COLO829 (cell line): ENCODE results near the gene CUEDC1.

Experiments
- DNase-seq: peaks from one replicate; pipeline ENCODE4 v3.0.0; 2012; ENCODE audit warnings: low spot score

Gene CUEDC1

DNA sequence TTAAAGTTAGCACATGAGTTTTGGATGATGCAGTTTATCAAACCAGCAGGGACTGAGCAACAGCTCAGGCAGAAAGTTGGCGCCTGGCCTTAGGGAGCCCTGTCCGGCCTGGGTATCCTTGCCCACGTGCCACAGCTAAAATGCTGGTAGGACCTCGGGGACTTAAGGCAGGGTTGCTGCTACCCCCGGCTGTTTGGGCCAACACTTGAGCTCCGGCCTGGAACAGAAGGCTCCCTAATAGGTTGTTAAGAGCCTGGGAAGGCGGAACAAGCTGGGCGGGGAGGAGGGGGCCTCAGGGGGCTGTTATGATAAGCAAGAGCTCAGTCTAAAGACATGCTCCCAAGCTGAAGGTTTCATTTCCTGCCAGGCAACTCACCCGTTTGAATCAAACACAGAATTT lies 39.7 kb downstream of the CUEDC1 start:
- DNase-seq, result no peak

DNA sequence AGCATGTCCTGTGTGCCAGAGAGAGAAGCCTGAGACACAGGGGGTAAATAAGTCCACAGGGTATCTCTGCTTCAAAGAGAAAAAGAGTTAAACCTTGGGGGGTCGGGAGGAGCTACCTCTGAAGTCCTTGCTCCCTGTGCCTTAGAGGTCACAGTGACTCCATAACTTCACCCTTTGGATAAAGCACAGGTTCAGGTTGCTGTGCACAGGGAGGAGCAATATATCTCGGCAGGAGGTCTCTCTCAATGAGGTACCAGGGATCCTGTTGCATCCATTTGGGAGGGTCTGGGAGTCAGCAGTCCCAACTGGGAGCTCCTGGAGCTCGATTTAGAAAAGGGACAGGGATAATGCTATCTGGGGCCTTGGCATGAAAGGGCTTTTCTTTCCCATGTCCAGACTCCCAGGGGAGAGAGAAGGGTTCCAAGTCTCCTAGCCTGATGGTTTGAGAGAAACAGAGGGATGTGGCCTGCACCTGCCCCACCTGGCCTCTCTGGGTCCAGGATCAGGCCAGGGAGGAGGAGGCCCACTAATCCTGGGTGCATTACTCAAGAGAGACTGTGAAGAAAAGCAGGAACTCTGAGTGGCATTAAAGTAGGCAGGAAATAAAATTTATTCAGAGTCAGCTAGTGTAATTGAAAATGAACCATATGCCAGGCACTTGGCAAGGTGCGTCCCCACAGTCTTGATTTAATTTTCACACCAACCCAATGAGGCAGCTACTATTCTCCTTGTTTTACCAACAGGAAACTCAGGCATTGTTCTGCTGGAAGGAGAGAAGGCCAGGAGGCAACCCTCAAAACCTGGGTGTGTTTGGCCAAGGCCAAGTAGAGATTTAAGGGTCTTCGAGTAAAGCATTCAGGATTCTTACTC lies 40.7 kb downstream of the CUEDC1 start:
- no peak for DNase-seq

DNA sequence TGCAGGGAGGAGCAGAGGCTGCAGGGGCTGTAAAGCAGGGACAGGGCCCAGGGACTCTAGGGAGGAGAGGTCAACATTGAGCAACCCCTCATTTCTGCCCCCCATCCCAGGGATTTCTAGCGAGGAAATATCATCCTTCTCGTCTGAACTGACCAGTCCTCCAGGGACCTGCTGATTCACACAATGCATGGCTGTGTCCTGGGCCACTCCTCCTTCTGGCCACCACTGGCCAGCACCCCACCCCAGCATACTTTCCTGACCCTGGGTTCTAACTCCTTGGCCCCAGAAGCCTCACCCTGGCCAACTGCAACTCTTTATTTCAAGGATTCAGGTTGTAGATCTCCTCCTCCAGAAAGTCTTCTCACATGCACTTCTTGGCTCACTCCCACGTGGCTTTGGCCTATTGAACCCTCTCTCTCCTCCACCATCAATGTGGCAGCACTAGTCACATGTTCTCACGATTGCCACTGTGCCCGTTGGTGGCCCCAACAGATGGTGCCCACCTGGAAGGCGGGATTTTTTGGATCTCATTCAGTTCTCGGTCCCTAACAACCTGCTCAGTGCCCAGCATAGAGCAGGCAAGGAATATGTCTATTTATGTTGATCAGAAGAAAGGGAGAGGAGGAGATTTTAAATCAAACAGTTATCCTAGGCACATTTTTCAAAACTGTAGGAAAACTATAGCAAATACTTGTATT lies 41.5 kb downstream of the CUEDC1 start:
- no peak for DNase-seq

DNA sequence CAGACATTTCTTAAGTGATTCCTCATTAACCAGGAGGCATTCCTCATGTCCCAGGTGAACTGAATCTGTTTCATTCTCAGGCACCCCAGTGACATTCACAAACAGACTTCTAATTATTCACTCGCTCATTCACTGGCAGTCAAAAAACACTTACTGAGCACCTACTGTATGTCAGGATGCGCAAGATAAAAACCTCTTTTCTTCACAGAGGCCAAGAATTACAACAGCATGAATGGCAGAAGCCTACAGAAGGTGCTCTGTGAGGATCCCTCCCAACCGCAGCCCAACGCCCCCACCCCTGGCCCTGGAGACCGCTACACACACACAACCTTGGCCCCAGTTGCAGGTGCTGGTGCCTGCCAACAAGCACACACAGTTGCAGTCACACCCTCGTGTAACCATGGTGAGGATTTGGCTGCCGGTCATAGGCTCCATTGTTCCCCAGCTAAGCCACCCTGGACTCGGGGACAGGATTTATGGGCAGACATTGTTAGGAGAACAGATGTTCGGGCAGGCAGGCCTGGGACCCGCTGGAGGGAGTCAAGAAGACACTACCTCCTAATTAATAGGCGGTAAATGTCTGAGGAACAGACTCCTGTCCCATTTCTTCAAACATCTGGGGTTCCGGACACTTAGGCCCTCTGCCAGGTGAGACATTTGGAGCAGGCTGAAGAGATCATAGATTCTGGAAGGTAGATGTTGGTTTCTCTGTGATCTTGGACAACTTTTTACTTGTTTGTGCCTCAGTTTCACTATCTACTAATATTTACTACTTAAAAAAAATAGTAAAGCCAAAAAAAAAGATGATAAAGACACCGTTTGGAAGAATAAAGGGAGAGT lies 43.2 kb downstream of the CUEDC1 start:
- DNase-seq, result no peak

DNA sequence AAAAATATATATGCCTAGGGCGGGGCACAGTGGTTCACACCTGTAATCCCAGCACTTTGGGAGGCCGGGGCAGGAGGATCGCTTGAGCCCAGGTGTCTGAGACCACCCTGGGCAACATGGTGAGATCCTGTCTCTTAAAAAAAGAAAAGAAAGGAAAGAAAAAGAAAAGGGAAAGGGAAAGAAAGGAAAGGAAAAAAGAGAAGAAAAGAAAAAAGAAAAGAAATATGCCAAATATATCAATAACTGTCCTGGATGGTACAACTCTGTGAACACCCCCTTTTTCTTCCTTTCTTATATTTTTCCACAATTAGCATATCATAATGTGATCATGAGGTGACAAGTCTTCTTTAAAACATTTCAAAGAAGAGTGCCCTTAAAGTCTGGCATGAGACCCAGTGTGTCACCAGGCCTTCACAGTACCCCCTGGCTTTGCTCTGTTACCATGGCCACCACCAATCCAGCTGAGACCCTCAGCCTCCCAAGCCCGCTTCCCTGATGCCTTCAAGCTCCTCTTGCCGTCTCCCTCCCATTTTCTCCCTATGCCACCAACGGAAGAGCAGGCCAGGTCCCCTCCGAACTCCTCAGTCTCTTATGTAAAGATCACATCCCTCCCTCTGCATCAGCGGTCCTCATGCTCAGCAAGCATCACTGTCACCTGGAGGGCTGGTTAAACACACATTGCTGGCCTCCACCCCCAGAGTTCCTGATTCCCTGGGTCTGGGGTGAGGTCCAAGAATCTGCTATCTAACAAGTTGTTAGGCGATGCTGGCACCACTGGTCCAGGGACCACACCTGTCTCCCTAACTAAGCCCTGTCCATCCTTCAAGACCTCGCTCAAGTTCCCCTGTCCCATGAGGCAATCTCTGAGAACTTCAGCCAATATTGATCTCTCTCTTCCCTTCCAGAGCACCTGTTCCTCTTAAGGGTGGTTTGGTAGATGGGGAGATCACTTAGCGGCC lies 44.5 kb downstream of the CUEDC1 start:
- no peak for DNase-seq

DNA sequence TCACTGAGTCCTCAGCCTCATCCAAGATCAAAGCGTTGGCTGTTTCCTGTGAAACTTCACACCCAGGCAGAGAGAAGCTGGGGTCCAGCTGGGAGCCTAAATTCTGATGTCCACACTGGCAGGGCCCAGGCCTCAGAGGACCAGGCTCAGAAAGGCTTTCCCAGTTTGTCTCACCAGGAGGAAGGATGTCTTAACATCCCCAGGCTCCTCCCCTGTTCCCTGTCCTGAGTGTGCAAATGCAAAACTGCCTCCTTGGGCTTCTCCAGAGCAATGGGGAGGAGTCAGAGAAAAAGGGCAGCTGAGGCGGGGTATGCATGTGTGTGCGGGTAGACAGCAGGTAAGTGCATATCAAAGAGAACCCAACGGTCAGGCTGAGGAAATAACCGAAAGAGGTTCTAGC lies 45.7 kb downstream of the CUEDC1 start:
- DNase-seq, result no peak

DNA sequence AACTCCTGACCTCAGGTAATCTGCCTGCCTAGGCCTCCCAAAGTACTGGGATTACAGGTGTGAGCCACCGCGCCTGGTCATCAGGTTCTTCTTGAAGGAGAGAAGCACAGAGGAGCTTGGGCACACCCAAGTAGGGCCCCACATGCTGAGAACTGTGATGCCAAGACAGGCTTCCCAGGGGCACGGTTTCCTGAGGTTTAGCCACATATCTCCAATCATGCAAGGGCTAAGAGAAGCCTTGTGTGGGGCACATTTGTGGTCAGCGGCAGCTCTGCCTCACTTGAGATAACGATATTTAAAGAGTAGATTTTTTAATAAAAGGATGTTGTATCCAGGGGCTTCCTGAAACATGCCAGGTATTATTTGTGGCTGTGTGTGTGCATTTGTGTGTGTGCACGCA lies 46.9 kb downstream of the CUEDC1 start:
- no peak for DNase-seq

DNA sequence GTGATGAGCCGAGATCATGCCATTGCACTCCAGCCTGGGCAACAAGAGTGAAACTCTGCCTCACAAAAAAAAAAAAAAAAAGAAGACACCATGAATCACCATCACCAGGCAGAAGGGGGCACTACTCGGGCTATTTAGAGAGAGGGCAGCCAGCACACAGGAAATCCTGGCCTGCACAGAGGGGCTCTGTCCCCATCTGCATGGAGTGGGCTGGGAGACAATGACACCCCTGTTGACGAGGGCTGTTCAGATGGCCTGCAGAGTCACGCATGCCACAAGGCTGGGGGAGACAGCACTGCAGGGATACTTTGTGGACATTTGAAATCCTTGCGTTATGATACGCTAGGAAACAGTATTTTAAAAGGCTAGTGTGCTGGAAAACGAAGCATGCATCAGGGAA lies 48.3 kb downstream of the CUEDC1 start:
- peak; percentile 81 for DNase-seq

DNA sequence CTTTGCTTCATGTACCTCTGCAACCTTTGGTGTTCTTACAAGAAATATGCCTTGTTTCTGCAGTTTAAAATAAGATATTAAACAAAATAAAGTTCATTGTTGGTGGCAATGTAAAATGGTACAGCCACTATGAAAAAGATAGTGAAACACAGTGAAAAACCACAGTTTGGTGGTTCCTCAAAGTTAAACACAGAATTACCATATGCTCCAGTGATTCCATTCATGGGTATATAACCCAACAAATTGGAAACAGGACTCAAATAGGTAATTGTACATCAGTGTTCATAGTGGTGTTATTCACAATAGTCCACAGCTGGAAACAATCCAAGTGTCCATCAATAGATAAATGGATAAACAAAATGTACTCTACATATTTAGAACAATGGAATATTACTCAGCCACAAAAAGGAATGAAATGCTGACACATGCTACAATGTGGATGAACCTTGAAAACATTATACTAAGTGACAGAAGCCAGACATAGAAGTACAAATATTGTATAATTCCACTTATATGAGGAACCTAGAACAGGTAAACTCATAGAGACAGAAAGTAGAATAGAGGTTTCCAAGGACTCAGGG lies 49.2 kb downstream of the CUEDC1 start:
- no peak for DNase-seq

DNA sequence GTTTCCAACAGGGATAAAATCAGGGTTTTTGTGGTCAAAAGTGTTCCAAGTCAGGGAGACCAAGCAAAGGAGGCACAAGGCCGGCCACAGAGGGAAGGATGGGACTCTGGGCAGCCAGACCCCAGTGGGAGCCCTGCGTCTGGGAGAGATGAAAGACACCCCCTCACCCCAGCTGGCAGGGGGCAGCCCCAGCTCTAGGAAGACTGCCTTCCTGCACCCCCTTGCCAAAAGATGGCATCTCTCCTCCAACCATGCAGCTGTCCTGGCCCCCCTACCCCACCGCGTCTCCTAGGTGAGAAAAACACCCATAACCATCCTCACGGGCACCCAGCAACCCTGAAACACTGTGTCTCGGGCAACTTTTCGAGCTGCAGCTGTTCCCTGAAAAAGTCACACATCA lies 51.3 kb downstream of the CUEDC1 start:
- DNase-seq, result no peak

DNA sequence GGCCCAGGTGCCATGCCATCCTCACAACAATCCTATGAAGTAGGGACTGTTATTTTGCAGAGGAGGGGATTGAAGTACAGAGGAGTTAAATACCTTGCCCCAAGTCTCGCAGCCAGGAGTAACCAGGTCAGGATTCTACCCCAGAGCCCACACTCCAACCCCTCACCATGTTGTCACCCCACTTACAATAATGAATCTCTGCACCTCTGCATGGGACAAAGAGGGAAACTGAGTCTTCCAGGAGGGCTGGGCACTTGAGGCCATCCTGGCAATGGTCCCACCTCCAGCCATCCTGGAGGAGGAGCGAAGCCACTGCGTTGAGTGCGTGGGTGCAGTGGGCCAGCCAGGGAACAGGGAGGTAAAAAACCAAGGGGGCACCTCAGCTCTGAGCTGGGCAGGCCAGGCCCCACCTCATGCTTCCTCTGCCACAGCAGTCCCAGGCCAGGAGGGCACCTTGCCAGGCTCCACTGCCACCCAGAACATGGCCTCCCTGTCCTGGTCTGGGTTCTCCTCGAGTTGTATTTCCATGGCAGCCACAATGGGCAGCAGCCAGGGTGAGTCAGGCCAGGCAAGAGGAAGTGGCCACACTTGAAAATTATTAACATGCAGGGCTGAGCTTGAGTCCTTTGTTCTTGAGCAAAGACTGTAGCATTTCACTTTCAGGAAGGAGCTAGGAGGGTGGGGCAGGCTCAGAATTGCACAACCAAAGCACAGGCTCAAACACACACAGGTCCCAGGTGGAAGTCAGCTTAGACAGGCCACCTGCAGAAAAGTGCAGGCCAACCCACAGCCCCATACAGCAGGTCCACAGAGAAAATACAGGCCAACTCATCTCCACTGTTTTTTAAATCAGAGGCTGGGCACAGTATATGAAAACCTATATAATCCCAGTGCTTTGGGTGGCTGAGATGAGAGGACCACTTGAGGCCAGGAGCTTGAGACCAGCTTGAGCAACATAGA lies 52.1 kb downstream of the CUEDC1 start:
- peak; percentile 93 for DNase-seq

DNA sequence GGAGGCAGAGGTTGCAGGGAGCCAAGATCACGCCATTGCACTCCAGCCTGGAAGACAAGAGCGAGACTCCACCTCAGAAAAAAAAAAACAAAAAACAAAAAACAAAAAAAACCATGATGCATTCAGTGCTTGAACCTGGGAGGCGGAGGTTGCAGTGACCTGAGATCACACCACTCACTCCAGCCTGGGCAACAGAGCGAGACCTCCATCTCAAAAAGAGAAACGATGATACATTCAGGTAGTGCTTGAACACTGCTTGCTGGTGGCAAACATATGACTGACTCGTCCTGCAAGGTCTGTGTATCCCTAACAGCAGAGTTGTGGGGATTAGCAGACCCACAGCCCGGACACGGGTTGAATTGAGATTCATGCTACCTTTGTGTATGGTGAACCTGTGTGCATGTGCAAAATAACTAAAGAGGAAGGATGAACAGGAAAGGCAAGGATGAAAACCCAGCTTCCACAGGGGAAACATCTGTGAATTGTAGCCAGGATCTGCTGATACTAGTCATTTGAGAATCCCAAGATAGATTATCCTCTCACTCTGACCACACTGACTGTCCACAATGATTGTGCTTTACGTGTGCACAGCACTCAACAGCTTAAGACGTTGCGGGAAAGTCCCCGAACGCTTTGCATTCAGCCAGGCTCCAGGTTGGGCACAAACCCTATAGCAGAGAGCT lies 53.0 kb downstream of the CUEDC1 start:
- no peak for DNase-seq

DNA sequence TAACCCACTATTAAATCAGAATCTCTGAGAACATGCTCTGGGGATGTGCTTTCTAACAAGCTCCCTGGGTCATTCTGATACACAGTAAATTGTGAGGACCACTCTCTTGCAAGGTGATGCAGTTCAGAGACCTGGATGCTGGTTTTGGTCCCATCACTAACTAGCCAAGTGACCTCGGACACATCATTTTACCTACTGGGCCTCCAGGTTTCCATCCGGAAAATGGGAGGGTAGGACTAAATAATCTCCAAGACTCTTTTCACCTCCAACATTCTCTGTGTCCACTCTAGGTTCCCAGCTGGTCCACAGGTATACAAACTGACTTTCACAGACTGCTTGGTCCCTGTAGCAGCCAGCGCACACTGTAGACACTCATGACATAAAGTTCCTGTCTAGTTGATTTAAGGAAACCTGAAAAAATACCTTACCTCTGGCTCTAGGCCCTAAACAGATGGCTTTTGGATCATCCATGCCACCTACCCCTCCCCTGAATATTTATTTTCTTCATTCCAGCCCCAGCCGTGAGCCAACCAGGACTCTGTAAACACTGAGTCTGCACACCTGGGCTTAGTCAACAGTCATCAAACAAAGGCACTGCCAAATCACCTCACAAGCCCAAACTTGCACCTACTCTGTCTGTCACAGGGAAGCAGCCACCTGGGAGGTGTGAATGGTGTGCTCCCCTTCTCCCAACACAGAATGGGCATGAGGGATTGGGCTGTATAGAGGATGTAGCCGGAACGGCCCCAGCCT lies 54.0 kb downstream of the CUEDC1 start:
- DNase-seq, result no peak

DNA sequence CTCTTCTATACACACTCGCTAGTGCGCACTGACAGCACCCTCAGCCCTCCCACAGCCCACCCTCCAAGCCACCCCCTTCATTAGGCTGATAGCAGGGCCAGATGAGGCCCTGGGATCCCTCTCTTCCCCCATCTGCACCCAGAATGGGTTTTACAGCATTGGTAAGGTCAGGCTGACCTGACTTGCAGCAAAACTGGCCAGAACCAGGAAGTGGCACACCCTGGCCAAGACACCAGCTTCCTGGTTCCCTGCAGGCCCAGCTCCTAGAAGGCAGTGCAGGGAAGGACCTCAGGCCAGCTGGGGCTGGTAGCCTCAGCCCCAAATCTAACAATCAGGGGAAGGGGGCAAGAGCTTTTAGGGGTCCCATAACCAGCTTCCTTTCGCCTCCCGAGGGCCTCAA lies 55.4 kb downstream of the CUEDC1 start:
- no peak for DNase-seq

DNA sequence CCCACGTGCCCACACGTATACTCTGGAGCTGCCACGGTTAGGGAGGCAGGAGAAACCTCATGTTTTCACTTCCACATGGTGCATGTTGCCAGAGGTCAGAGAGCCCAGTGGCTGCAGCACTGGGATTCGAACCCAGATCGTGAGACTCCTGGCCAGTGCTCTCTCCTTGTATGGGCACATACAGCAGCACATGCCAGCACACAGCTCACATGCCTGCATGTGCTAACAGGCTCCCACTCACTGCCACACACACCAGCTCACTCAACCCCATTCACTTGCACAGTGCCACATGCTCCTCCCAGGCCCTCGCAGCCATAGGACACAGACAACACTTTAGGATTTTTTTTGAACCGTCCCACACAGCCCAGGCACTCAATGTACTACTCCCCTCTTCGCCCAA lies 55.8 kb downstream of the CUEDC1 start:
- DNase-seq, result no peak

DNA sequence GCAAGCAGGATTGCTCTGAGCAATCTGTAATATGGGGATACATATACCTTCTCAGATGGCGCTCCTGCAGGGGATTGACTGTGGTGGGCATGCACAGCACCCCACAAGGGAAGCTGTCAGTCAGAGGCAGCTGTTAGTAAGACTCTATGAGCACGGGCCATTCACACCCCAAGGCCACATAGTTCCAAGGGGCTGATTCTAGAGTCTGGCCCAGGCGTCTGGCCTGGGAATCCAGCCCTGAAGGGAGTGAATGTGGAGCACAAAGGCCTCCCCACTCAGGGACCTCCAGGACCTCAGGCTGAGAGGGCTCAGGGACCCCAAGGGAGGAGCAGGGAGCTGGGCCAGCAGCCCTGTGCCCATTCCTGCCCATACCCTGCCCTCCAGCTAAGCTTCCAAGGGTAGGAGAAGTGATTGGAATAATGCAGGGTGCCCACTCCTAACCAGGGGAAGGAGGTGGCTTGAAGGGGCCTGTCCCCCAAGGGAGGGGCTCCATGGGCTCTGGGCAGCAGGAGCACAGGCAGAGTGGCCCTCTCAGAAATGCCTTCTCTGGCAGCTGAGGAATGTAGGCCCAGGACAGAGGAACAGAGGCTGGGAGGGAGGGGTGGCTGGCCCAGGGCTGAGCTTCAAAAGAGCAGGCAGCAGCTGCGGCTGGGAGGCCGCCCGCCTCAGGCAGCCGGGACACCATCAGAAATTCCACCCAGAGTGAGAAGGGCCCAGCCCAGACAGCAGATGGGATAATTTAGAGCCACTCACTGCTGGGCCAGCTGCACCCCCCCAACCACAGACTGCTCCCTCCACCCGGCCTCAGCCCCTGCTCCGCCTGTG lies 56.5 kb downstream of the CUEDC1 start:
- no peak for DNase-seq

DNA sequence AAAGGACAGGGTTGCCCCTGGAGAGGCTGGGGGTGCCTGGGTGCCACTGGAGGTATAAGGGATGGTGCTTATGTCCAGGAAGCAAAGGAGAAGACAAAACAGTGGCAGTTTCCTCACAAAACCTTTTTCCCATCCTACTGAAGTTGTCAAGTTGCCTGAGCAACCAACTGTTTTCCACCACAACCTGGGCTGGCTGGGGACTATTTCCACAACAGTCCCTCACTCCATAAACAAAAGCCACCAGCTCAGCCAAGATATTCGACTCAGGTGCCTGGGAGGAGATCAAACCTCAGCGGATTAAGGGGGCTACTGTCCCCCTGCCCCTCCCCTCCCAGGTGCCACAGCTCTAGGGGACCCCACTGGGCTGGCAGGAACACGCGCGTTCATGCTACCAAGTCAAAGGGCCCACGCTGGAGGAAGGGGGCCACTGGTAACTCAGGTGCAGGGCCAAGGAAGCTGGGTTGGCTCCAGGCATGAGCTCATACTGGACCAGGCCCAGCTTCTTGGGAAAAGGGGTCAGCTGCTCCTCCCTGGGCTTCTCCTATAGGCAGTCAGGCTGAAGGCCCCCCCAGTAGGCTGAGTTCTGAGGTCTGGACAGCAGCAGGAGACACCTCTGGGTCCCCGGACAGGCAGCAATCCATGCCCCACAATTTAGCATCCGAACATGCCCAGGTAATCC lies 59.7 kb downstream of the CUEDC1 start:
- no peak for DNase-seq
